BJ (cell line): ENCODE data around the gene PDGFD. TPM values are rescaled to one million over a fixed set of nuclear protein-coding genes. Genes with fewer than 3 reads are reported as not detected.

Experiments
- CTCF ChIA-PET: fragments of 350-600 bp; formaldehyde crosslinking; extraction: SDS; loops from one replicate; lab custom pipeline; 2021; ENCODE audit warnings: antibody characterized with exemption, inconsistent platforms; lab: Yijun Ruan, JAX
- POLR2A ChIA-PET: fragments of 300-600 bp; sonication (Branson Sonifier 250); formaldehyde crosslinking; extraction: SDS; loops from one replicate; lab custom pipeline; 2021; ENCODE audit warnings: antibody characterized with exemption; lab: Charles Lee
- DNase-seq: peaks from one replicate; pipeline ENCODE4 v3.0.0-alpha.2; 2011; ENCODE audit warnings: low read depth
- H3K27me3 ChIP-seq: 2 replicates; pipeline ENCODE4 v1.6.0; 2011; ENCODE audit warnings: low read length; ENCODE audit not compliant: control insufficient read depth, insufficient read depth
- H3K36me3 ChIP-seq: 2 replicates; pipeline ENCODE4 v1.5.1; 2011; ENCODE audit warnings: low read length; ENCODE audit not compliant: control insufficient read depth, insufficient read depth
- H3K4me3 ChIP-seq: 2 replicates; pipeline ENCODE4 v1.5.1; 2011; ENCODE audit warnings: low read depth, mild to moderate bottlenecking, control low read depth, low read length
- CTCF ChIP-seq: IDR thresholded peaks from 2 replicates; pipeline ENCODE4 v1.5.1; 2011; ENCODE audit warnings: low read depth, mild to moderate bottlenecking, control low read depth, inconsistent platforms, low read length, moderate library complexity; ENCODE audit not compliant: insufficient read depth
- polyA plus RNA-seq: library from polyadenylated mRNA; depleted of rRNA; stranded (reverse); fragments of >200 nt; gene quantifications from 2 replicates; pipeline ENCODE4 v1.2.3, GENCODE V29; 2011

PDGFD gene
- polyA plus RNA-seq, 1 experiment = 0.72 TPM

GRCh38 chr11:103985041-103985440 is 178.9 kb downstream of the PDGFD start:
- H3K36me3 ChIP-seq = no peaks in the 10 kb centered on the region
- H3K27me3 ChIP-seq = no peaks in the 10 kb centered on the region
- POLR2A ChIA-PET = no interaction called here
- no peak for DNase-seq
- H3K4me3 ChIP-seq = no peak overlapping the region
- no peak for TF ChIP-seq CTCF
- CTCF ChIA-PET = no interaction called here

- ChIA-PET POLR2A (no interaction called here), CTCF (interaction anchor here (1.4 kb wide), 1 partner anchor 11 kb away, joined by 3 read pairs; no protein-coding TSS in a partner anchor)
- TF ChIP-seq CTCF = no peak
- DNase-seq = no peak
- H3K36me3 ChIP-seq = no peaks in the 10 kb centered on the region
- no peaks in the 10 kb centered on the region for H3K27me3 ChIP-seq
- no peak overlapping the region for H3K4me3 ChIP-seq
Measured at GRCh38 chr11:103980108-103980507, 183.8 kb downstream of the PDGFD start.

GRCh38 chr11:103978616-103979595 is 185.0 kb downstream of the PDGFD start:
- CTCF ChIA-PET = interaction anchor here (1.4 to 1.5 kb wide), 2 partner anchors 8 to 15 kb away, joined by 5 read pairs; no protein-coding TSS in a partner anchor

GRCh38 chr11:103972013-103972412 is 191.9 kb downstream of the PDGFD start:
- no peaks in the 10 kb centered on the region for H3K36me3 ChIP-seq
- no peak for TF ChIP-seq CTCF
- CTCF ChIA-PET = no interaction called here

More at GRCh38 chr11:103978616-103979595, 185.0 kb downstream of the PDGFD start:
- DNase-seq = no peak
- POLR2A ChIA-PET = no interaction called here
- Histone ChIP-seq H3K36me3 (no peaks in the 10 kb centered on the region), H3K4me3 (no peak overlapping the region), H3K27me3 (no peaks in the 10 kb centered on the region)
- no peak for TF ChIP-seq CTCF

GRCh38 chr11:103970701-103971249 is 193.2 kb downstream of the PDGFD start:
- no peaks in the 10 kb centered on the region for H3K27me3 ChIP-seq
- no peaks in the 10 kb centered on the region for H3K36me3 ChIP-seq
- POLR2A ChIA-PET = no interaction called here
- no peak for DNase-seq
- H3K4me3 ChIP-seq = no peak overlapping the region
- no peak for TF ChIP-seq CTCF
- CTCF ChIA-PET = interaction anchor here (0.9 kb wide), 1 partner anchor 9 kb away, joined by 3 read pairs; no protein-coding TSS in a partner anchor

More at GRCh38 chr11:103972013-103972412, 191.9 kb downstream of the PDGFD start:
- no peak for DNase-seq
- POLR2A ChIA-PET = no interaction called here
- Histone ChIP-seq H3K27me3 (no peaks in the 10 kb centered on the region), H3K4me3 (no peak overlapping the region)
